GM11168 (cell line): Measurements from ENCODE around the gene TMEM131.

ENCODE experiments used
- in situ Hi-C: fragments of 300-500 bp; cut with MboI; formaldehyde crosslinking; loops from one replicate; pipeline ENCODE4 v1.12.0; 2022; ENCODE audit warnings: low sequenced_read_pairs; ENCODE audit not compliant: unreplicated experiment

Gene TMEM131

DNA sequence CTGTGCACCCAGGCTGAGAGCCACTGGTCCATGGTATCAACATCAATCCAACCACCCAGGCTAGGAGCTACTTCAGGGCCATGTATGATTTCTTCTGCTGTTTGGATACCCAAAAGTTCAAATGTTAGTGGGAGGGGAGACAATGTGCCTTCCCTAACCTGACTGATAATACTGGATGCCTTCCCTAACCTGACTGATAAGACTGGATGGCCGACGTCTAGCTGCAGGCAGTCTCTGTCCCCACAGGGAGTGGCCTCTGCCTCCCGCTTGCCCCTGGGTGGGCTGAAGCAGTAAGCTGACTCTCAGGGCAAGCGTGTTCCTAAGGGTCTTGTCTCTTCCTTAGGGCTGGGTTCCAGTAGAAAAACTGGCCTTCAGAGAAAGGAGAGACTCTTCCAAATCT, 216.6 kb downstream of the TMEM131 start:
- in situ Hi-C loops = no loop called here

DNA sequence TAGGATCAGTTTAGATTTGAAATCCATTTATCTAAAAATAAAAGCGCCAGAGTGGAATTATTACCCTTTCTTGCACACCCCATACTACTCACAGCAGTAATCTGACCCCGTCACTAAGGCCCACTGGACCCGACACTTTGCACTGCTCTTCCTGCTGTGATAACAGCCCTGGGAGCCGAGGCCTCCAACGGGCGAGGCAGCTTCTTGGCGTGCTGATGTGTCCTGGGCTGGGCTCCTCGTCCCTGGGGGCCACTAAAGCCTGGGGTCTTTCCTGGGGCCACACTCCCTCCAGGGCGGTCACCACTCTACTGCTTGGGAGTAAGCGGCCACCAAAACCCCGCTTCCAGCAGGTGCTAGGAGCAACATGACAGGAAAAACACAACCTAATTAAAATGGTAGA, 220.7 kb downstream of the TMEM131 start:
- in situ Hi-C loops = no loop called here

DNA sequence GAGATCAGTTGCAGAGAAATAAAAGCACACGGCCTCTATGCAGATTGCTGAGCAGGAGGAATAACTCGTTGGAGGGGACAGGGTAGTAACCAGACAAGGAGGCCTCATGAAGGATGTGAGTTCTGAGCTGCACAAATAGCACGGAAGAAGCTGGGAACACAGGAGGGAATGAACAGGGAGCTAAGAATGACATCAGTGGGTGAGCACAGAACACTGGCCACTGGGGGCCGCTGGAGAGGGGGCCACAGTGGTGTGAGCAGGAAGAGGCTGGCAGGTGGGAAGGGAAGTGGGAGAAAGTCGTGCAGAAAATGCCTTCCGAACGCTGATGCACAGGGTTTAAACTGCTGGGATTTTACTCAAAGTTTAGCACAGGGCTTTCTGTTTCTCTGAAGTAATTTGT, 221.3 kb downstream of the TMEM131 start:
- in situ Hi-C loops = no loop called here

DNA sequence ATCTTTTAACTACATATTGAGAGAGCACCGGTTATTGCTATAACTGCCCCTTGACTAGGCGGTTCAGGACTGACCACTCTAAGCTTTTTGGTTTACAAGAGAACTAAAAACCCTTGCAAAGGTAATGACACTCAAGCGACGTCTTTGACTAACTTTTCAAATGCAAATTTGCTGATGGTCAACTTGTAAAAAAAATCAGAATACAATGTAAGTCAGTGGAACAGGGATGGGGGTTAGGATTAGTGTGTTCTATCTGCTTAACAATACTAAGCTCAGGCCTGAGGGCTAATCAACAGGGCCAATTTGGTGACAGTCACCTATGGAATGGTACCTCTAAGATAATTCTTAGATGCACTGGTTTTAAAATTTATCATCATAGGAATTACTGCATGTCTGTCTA, 225.3 kb downstream of the TMEM131 start:
- in situ Hi-C loops = no loop called here

DNA sequence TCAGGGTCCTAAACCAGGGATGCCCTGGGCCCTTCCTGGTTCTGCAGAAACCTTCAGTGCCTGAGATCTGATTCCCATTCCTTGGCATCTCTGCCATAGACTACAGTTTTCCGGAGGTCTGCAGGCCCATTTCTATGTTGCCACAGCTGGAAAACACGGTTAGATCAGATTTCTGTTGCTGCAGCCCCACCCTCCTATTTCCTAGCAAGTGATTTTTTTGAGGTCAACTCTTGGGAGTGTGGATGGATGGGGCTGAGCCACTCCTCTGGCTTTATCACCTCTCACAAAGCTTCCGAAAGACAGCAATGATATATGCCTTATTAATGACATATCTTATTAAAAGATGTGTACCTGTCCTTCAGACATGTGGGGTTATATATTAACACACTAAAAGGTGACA, 226.0 kb downstream of the TMEM131 start:
- in situ Hi-C loops = no loop called here

DNA sequence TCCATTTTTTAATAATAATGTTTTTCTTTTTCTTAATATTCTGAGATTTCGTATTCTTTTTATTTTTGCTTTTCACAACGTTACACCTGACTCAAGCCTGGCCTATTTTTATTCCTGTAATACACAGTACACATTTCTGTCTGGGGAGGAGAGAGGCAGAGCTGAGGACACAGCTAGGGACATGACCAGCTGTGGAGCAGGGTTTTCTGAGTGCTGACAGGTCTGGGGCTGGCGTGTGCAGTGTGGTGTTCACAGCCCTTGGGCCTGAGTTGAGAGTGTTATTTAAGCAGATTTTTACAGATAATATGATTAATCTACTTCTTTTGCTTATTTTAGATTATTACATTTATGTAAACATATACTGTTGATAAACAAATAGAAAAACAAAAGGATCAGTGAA, 226.4 kb downstream of the TMEM131 start:
- in situ Hi-C loops = no loop called here

DNA sequence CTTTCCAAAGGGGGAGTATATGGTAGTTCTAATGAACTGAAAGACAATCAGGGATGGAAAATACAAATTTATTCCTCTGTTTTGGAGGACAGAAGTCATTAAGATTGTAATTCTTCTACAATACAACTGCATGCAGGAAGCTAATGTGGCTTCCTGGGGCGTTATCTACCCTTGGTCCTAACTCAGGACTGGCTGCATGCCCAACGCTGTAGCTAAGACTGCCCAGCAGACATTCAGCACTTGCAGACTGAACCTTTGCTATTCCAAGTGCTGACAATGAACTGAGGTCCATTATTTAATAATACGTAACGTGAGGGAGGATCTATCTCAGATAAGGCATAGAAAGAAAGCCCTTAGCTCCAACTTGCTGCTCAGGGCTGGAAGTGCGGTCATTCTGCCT, 229.2 kb downstream of the TMEM131 start:
- in situ Hi-C loops = no loop called here

DNA sequence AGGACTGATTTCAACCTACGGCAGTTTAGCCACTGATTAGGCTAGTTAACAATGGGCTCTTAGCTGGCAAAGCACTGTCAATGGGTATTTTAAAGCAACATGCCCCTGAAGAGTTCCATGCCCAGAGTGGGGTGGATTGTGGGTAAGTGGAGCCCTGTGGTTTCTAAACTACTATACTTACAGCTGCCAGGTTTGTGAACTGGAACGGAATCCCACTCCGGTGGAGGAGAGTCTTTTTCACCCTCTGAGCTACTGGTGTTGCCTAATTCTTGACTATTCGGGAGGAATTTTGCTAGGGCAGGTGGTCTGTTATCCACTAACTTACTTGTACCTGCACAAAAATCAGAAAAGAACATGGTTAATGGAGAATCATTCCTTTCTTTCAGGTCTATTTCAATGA, 229.8 kb downstream of the TMEM131 start:
- in situ Hi-C loops = no loop called here

DNA sequence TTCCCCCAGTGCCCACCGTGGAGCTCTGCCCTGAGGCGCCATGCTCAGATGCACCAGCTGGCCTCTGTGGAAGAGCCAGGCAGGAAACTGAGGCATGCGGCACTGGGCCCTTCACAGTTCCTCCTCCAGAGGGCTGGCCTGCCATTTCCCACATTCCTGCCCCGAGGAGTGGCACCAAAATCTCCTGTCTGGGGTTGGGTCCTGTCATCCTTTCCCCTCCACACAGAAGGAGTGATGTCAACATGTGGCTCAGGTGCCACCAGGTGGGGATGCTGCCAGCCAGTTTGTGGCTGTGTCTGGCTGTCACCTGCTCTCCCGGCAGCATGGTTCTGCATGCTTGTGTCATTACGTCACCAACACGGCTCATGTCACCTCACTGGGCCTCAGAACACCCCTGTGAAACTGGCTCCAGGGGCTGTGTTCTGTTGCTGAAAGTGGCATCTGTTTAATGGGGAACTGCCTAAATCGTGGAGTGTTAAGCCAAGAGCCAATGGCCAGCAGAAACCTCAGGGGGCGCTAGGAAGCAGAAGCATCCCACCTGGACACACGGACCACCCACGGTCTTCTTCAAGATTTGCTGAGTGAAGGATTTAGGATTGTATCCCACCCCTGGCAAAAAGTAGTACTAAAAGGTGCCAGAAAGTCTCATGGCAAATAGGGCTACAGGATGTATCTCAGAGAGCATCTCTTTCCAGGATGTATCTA, 231.0 kb downstream of the TMEM131 start:
- in situ Hi-C loops = no loop called here

DNA sequence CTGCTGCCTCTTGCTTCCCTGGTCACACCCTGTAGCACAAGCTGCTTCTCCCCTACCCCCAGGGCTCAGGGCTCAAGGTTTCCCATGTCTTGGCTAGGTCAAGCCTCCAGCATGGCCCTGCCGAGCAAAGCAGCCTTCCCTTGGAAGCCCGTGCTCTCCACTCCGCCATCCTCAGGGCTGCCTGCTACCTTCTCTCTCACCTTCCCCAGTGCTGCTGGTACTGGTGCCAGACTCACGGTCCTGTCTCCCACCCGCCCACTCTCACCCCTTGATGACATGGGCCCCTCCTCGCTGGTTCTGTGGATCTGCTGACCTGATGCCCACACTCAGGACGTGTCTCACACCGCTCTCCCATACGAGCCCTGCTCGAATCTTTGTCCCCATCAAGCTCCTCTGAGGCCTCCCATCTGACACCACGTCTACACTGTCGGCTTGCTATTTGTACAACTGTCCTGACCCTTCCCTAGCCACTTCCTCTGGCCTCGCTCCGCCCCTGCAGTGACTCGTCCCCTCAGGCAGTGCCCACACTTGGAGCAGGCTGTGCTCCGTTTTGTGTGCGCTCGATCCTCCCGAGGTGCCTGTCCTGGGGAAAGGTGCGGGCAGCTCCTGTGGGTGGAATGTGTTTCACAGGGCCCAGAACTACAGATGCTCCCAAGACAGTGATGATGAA, 232.4 kb downstream of the TMEM131 start:
- in situ Hi-C loops = no loop called here

DNA sequence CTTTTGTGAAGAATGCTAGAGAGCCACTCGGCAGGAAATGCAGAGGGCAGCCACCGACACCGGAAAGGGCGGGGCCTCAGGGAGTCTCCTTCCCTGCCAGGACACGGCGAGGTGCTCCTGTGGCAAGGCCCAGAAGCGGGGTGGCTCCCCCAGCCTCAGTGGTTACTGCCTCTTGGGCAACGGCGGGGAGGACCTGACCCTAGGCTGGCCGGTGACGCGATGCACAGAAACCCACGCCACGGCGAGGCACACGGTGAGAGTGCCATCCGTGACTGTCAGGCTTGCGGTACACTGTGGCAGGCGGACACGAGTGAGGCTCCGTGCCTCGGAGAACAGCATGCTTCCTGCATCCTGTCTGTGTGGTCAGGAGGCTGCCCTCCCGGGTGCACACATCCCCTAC, 234.6 kb downstream of the TMEM131 start:
- in situ Hi-C loops = no loop called here

DNA sequence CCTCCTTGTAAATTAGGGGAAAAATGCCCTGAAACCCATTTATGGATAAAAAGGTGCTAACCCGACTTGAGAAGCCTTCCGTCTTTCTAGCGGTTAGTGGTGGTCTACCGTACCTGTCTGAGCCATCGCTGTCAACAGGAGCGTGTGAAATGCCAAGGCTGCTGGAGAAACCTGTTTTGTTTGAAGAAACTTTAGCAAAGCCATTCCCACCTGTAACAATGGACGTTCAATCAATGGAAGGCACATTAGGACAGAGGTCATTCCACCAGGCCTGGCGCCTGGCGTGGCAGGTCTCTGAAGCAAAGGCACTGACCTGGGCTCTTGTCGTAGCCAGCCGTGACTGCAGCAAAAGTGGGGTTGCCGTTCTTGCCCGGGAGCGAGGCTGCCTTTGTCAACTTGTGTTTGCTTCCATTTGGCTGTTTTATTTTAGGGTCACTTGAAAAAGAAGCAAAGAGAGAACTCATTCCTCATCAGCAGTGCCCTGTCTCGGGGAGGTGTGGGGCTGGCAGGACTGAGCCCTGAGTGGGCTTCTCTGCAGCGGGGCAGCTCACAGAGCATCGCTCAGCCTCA, 235.2 kb downstream of the TMEM131 start:
- in situ Hi-C loops = no loop called here

DNA sequence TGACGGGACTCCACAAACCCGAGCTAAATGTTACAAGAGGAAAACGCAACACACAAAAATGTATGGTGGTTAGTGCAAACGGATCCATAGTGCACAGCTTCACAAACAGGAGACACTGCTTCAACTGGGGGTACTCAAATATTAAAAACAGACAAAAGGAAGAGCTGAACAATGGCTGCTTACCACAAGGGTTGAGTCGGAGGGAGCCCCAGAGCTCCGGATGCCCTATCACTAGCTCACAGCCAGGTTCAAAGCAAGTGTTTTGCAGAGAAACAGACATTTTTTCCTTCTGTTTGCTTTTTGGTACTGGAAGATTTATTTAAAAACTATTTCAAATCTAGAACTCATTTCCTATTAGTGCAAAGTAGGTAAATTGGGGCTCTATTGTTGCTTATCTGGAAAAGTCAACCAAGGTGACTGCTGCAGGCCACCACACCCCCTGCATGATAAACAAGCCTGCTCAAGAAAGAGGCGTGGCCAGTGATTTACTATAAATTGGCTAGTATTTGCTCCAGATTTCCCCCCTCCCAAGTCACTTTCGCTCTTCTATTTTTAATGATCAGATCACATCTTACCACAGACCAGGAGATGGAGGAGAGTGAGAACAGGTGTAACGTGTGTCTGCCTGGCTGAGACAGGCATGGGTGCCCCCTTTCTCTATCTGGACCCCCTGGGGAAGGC, 235.9 kb downstream of the TMEM131 start:
- in situ Hi-C loops = no loop called here

DNA sequence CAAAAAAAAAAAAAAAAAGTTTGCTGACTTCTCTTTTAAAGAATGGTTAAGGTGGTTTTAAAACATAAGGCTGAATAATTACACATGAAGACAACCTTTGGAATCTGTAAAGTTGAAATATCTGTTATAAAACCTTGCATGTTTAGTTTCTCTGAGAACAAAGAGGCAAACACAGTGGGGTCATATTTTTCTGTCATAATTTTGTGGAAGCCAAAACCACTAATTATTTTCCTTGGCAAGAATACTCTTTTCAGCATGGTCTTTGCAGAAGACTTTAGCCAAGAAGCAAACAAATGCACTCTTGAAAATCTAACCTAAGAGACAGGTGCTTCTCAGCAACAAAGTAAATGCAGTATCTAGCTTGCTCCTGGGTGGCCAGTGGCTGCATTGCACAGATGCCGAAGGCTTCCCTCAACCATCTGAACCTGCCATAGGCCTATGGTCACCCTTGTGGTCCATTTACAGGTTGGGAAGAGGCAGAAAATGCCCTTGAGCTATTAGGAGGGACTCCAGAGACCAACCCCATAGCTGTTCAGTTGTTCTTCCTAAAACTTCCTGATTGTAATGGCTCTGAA, 237.5 kb downstream of the TMEM131 start:
- in situ Hi-C loops = no loop called here

DNA sequence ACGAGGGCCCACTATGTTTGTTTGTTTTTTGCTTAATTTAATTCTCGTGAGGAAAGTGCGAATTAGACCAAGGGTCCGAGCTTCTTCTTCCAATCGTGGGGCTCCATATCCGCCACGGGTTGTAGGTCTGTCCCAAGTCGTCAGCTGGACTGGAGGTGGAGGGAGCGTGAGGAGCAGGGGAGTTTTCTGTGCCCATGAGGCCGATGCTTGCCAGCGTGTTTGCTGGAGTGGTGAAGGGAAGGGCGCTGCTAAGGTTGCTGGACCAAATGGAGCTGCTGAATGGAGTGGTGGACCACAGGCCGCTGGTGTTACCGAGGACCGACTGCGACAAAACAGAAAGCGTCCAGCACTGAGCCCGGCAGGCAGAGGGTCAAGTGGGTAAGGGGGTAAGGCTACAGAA, 238.7 kb downstream of the TMEM131 start:
- in situ Hi-C loops = no loop called here

DNA sequence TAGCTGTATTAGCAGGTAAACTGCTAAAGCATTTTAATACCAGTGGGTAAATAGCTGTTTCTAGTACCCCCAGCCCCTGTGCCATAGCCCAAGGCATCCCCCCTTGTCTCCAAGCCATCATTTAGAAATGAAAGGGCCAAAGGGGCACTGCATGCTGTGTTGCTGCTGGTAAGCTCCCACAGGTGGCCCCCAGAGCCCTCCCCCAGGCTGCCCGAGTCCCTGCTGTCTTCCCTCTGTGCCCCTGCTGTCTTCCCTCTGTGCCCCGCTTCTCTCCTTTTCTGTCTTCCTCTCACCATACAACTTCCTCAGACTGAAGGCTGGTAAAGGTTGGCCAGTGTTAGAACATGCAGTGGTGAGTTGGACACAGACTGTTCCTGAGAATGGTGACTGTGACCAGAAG, 240.3 kb downstream of the TMEM131 start:
- in situ Hi-C loops = no loop called here

DNA sequence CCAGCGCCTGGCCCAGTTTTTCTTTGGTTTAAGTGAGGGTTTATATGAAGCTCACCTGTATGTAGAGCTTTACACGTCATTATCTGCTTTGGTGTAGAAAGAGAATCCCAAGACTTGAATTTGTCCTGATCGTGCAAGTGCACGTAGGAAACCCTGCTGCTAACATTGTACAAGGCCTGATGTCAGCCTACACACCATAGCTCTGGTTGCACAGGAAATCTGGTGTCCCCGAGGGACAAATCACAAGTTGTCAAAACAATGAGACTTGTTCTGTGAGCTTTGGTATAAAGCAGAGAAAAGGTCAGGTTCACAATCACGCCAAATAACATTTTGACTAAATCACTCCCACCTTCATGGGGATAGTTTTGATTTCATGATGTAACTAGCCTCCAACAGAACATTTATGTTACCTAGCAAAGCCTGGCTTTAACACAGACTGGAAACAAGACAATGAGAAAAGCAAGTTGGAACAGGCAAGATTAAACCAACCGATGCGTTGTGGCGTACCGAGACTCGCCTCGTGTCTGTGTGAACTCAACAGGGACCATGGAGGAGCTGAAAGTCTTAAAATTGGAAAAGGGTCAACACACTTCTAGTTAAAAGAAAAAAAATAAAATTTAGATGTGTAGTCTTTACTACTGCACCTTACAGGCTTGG, 240.9 kb downstream of the TMEM131 start:
- in situ Hi-C loops = no loop called here

DNA sequence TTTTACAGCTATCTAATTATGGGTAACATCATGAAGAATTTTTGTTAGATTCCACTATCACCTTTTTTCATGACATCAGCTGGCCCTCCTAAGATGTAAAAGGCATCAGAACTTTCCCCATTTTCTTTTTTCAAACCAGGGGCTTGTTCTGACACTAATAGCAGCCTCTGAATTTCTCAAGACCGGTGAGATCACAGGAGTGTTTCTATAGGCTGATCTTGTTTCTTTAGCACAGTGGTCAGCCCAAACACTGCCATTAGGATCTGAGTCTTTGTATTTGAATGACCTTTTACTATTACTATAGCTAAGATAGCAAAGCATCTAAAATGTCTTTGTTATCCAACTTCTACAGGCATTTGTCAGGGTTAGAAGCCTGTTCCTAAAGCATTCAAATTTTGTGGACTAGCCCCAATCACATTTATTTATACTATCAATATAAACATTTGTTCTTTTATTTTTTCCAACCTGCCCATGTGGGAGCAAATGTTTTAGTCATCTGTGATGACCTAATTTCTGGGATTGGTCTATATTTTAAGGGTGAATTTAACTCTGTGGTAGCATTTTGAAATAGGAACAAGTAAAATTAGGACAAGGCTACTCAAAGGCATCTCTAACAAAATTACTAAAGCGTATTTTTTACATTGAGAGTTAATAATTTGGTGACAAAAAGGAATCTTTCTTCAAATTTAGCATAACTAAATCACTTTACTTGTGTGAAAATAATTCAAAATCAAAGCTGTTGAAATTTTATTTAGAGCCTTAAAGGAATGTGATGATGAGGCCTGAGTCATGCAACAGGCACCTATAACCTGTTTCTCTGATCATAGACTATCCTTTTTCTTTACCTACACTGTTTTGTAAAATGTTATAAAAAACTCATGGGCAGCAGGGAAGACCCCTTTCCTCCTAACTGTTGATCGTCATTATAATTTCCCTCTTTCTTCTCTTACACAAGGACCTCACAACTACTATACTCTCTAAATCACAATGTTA, 243.1 kb downstream of the TMEM131 start:
- in situ Hi-C loops = no loop called here

DNA sequence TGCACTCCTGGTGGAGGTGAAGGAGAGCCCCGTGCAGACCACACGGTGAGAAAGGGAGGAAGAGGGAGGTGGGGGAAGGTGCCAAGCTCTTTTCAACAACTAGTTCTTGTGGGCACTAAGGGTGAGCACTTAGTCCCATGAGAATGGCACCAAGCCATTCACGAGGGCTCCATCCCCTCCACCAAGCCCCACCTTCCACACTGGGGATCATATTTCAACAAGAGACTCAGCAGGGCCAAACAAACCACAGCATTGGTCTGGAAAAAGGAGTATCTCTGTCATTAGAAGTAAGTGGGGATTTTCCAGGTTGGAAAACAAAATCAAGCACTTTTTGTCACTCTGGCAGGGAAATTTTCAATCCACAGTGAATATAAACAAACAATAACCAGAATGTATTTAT, 244.0 kb downstream of the TMEM131 start:
- in situ Hi-C loops = no loop called here
